SK-N-SH treated with all-trans-retinoic acid at 6 μM for 48 hours (cell line): ENCODE measurements around the gene SORCS2.

Source experiments
- ATAC-seq: fragments of 200-7000 bp; cut with Tn5 transposase; 3 replicates; pipeline ENCODE4 v1.9.1; 2020; ENCODE audit warnings: mild to moderate bottlenecking, moderate library complexity
- ARNTL ChIP-seq: fragments of 450-650 bp; formaldehyde crosslinking; IDR thresholded peaks from 2 replicates; pipeline ENCODE4 v1.5.0; 2020; ENCODE audit warnings: low read depth, mild to moderate bottlenecking, moderate library complexity, borderline replicate concordance
- BACH2 ChIP-seq: fragments of 250-450 bp; sonication (Bioruptor Pico); IDR thresholded peaks from 2 replicates; pipeline ENCODE4 v1.9.0; 2021; ENCODE audit warnings: mild to moderate bottlenecking, borderline replicate concordance
- CREB5 ChIP-seq: fragments of 250-450 bp; sonication (Bioruptor Pico); IDR thresholded peaks from 2 replicates; pipeline ENCODE4 v1.5.1; 2020; ENCODE audit warnings: low read depth, mild to moderate bottlenecking, moderate library complexity
- CSRNP3 ChIP-seq: fragments of 250-450 bp; sonication (Bioruptor Pico); IDR thresholded peaks from 2 replicates; pipeline ENCODE4 v1.5.1; 2021; ENCODE audit warnings: mild to moderate bottlenecking, moderate library complexity
- ESRRG ChIP-seq: fragments of 250-450 bp; sonication (Bioruptor Pico); IDR thresholded peaks from 2 replicates; pipeline ENCODE4 v1.6.1; 2021; ENCODE audit warnings: mild to moderate bottlenecking
- GLIS3 ChIP-seq: fragments of 250-450 bp; sonication (Bioruptor Pico); IDR thresholded peaks from 2 replicates; pipeline ENCODE4 v1.5.0; 2020; ENCODE audit warnings: mild to moderate bottlenecking, moderate library complexity
- ISL1 ChIP-seq: fragments of 250-450 bp; sonication (Bioruptor Pico); IDR thresholded peaks from 2 replicates; pipeline ENCODE4 v2.1.2; 2022; ENCODE audit warnings: mild to moderate bottlenecking, moderate library complexity
- OSR1 ChIP-seq: fragments of 250-450 bp; sonication (Bioruptor Pico); IDR thresholded peaks from 2 replicates; pipeline ENCODE4 v1.8.0; 2022; ENCODE audit warnings: moderate library complexity, mild to moderate bottlenecking, inconsistent platforms
- PPARA ChIP-seq: fragments of 250-450 bp; sonication (Bioruptor Pico); IDR thresholded peaks from 2 replicates; pipeline ENCODE4 v1.5.0; 2020; ENCODE audit warnings: mild to moderate bottlenecking, borderline replicate concordance
- RARB ChIP-seq: fragments of 250-450 bp; sonication (Bioruptor Pico); IDR thresholded peaks from 2 replicates; pipeline ENCODE4 v1.8.0; 2021; ENCODE audit warnings: mild to moderate bottlenecking, moderate library complexity
- SNAI2 ChIP-seq: fragments of 250-450 bp; sonication (Bioruptor Pico); IDR thresholded peaks from 2 replicates; pipeline ENCODE4 v1.5.0; 2020; ENCODE audit warnings: mild to moderate bottlenecking, moderate library complexity
- TOX ChIP-seq: fragments of 250-450 bp; sonication (Bioruptor Pico); IDR thresholded peaks from 2 replicates; pipeline ENCODE4 v1.8.0; 2021; ENCODE audit warnings: mild to moderate bottlenecking, moderate library complexity, borderline replicate concordance
- TSHZ2 ChIP-seq: fragments of 250-450 bp; sonication (Bioruptor Pico); IDR thresholded peaks from 2 replicates; pipeline ENCODE4 v1.5.0; 2020; ENCODE audit warnings: mild to moderate bottlenecking, moderate library complexity
- ZC3H10 ChIP-seq: fragments of 250-450 bp; sonication (Bioruptor Pico); IDR thresholded peaks from 2 replicates; pipeline ENCODE4 v1.5.1; 2021; ENCODE audit warnings: mild to moderate bottlenecking, moderate library complexity
- ZFP3 ChIP-seq: fragments of 250-450 bp; sonication (Bioruptor Pico); IDR thresholded peaks from 2 replicates; pipeline ENCODE4 v1.5.0; 2020; ENCODE audit warnings: mild to moderate bottlenecking, moderate library complexity
- ZFP30 ChIP-seq: fragments of 450-650 bp; formaldehyde crosslinking; IDR thresholded peaks from 2 replicates; pipeline ENCODE4 v1.5.0; 2022; ENCODE audit warnings: mild to moderate bottlenecking, moderate library complexity
- ZNF565 ChIP-seq: fragments of 450-650 bp; formaldehyde crosslinking; conservative IDR thresholded peaks from 2 replicates; pipeline ENCODE4 v1.5.0; 2020; ENCODE audit warnings: low read depth, mild to moderate bottlenecking, moderate library complexity
- TF ChIP-seq, protein P1 (sequence below): fragments of 250-450 bp; sonication (Bioruptor Pico); IDR thresholded peaks from 2 replicates; pipeline ENCODE4 v1.8.0; 2021; ENCODE audit warnings: low read depth, mild to moderate bottlenecking, moderate library complexity, borderline replicate concordance
- TF ChIP-seq, protein P2 (sequence below): fragments of 250-450 bp; sonication (Bioruptor Pico); IDR thresholded peaks from 2 replicates; pipeline ENCODE4 v1.8.0; 2020; ENCODE audit warnings: mild to moderate bottlenecking, moderate library complexity, borderline replicate concordance

The SORCS2 gene

GRCh38 chr4:7628432-7628831 is 436.1 kb downstream of the SORCS2 start:
- TF ChIP-seq OSR1 (CRISPR knock-in tag) (no peak), CREB5 (CRISPR knock-in tag) (no peak), ZNF565 (CRISPR knock-in tag) (no peak), SNAI2 (CRISPR knock-in tag) (no peak), CSRNP3 (no peak), BACH2 (CRISPR knock-in tag) (no peak), GLIS3 (CRISPR knock-in tag) (no peak), ARNTL (CRISPR knock-in tag) (no peak), ZC3H10 (CRISPR knock-in tag) (no peak), TOX (CRISPR knock-in tag) (no peak), PPARA (CRISPR knock-in tag) (no peak), ZFP30 (no peak), TSHZ2 (CRISPR knock-in tag) (no peak), ISL1 (CRISPR knock-in tag) (no peak), ESRRG (CRISPR knock-in tag) (no peak), RARB (no peak)
- TF ChIP-seq, protein P1, sequence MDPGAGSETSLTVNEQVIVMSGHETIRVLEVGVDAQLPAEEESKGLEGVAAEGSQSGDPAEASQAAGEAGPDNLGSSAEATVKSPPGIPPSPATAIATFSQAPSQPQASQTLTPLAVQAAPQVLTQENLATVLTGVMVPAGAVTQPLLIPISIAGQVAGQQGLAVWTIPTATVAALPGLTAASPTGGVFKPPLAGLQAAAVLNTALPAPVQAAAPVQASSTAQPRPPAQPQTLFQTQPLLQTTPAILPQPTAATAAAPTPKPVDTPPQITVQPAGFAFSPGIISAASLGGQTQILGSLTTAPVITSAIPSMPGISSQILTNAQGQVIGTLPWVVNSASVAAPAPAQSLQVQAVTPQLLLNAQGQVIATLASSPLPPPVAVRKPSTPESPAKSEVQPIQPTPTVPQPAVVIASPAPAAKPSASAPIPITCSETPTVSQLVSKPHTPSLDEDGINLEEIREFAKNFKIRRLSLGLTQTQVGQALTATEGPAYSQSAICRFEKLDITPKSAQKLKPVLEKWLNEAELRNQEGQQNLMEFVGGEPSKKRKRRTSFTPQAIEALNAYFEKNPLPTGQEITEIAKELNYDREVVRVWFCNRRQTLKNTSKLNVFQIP (CRISPR knock-in tag): no peak
- TF ChIP-seq, protein P2, sequence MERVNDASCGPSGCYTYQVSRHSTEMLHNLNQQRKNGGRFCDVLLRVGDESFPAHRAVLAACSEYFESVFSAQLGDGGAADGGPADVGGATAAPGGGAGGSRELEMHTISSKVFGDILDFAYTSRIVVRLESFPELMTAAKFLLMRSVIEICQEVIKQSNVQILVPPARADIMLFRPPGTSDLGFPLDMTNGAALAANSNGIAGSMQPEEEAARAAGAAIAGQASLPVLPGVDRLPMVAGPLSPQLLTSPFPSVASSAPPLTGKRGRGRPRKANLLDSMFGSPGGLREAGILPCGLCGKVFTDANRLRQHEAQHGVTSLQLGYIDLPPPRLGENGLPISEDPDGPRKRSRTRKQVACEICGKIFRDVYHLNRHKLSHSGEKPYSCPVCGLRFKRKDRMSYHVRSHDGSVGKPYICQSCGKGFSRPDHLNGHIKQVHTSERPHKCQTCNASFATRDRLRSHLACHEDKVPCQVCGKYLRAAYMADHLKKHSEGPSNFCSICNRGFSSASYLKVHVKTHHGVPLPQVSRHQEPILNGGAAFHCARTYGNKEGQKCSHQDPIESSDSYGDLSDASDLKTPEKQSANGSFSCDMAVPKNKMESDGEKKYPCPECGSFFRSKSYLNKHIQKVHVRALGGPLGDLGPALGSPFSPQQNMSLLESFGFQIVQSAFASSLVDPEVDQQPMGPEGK (CRISPR knock-in tag): no peak
- ATAC-seq: no peak

- no peak for ATAC-seq
- TF ChIP-seq SNAI2 (CRISPR knock-in tag): no peak
- TF ChIP-seq ZNF565 (CRISPR knock-in tag): no peak
- no peak for TF ChIP-seq ZFP3 (CRISPR knock-in tag)
- TF ChIP-seq GLIS3 (CRISPR knock-in tag): no peak
- TF ChIP-seq, protein P1 (CRISPR knock-in tag): no peak
- TF ChIP-seq OSR1 (CRISPR knock-in tag): no peak
- TF ChIP-seq, all 23 proteins: peak for 0
These were observed 437.3 kb downstream of the SORCS2 start for GRCh38 chr4:7629501-7630254.
